Bronchial epithelial cell (primary cell): ENCODE measurements around the gene PI4K2A. TPM values are rescaled to one million over a fixed set of nuclear protein-coding genes. Genes with fewer than 3 reads are reported as not detected.

Experiments used
- DNase-seq: peaks from one replicate; pipeline ENCODE4 v3.0.0-alpha.2; 2010; ENCODE audit warnings: low read depth
- FAIRE-seq: peaks from 2 replicates; lab custom pipeline; 2011; peaks lifted over from hg19 to GRCh38; lab: Jason Lieb, UNC
- H3K27me3 ChIP-seq: 2 replicates; pipeline ENCODE4 v1.5.1; 2011; ENCODE audit warnings: low read length; ENCODE audit not compliant: control insufficient read depth, insufficient read depth
- H3K36me3 ChIP-seq: 2 replicates; pipeline ENCODE4 v1.5.1; 2011; ENCODE audit warnings: low read length; ENCODE audit not compliant: control insufficient read depth, insufficient read depth
- H3K4me3 ChIP-seq: 2 replicates; pipeline ENCODE4 v1.5.1; 2011; ENCODE audit warnings: mild to moderate bottlenecking, low read depth, low read length, control low read depth
- CTCF ChIP-seq: IDR thresholded peaks from 2 replicates; pipeline ENCODE4 v1.5.1; 2011; ENCODE audit warnings: mild to moderate bottlenecking, moderate library complexity, low read length, control low read depth, inconsistent platforms; ENCODE audit not compliant: insufficient read depth, severe bottlenecking
- total RNA-seq: library from RNA; depleted of rRNA; stranded (reverse); fragments of >200 nt; gene quantifications from 2 replicates; pipeline ENCODE4 v1.2.1, GENCODE V29; 2014

PI4K2A gene
- total RNA-seq, 1 donor from 2014 or later: 33.7 TPM

GRCh38 chr10:97701438-97702069 lies 61.1 kb downstream of the PI4K2A start:
- Histone ChIP-seq H3K4me3 (no peak overlapping the region), H3K36me3 (no peaks in the 10 kb centered on the region), H3K27me3 (no peaks in the 10 kb centered on the region)
- peak; percentile 86 for TF ChIP-seq CTCF
- peak; percentile 72 for DNase-seq
- no peak for FAIRE-seq

GRCh38 chr10:97703398-97704067 lies 63.1 kb downstream of the PI4K2A start:
- DNase-seq (no peak), FAIRE-seq (no peak)
- Histone ChIP-seq H3K27me3 (no peaks in the 10 kb centered on the region), H3K36me3 (no peaks in the 10 kb centered on the region), H3K4me3 (no peak overlapping the region)
- no peak for TF ChIP-seq CTCF

GRCh38 chr10:97704341-97704740 lies 63.9 kb downstream of the PI4K2A start:
- no peaks in the 10 kb centered on the region for H3K27me3 ChIP-seq
- TF ChIP-seq CTCF: no peak
- DNase-seq: no peak
- H3K4me3 ChIP-seq: no peak overlapping the region
- FAIRE-seq: no peak
- no peaks in the 10 kb centered on the region for H3K36me3 ChIP-seq

- Histone ChIP-seq H3K36me3 (no peaks in the 10 kb centered on the region), H3K27me3 (no peaks in the 10 kb centered on the region), H3K4me3 (no peak overlapping the region)
- FAIRE-seq (no peak), DNase-seq (no peak)
- no peak for TF ChIP-seq CTCF
Observed at GRCh38 chr10:97705006-97705670, 64.7 kb downstream of the PI4K2A start.

- TF ChIP-seq CTCF: no peak
- Histone ChIP-seq H3K27me3 (no peaks in the 10 kb centered on the region), H3K36me3 (no peaks in the 10 kb centered on the region), H3K4me3 (no peak overlapping the region)
- no peak for FAIRE-seq
- no peak for DNase-seq
Observed at GRCh38 chr10:97707134-97707861, 66.8 kb downstream of the PI4K2A start.
